Stimulated activated CD4-positive, alpha-beta T cell treated with anti-CD3 and anti-CD28 coated beads, Interleukin-2, amount 100 ng/mL, for 4 hours (primary cell): ENCODE data around the gene CANT1.
"Not testable (repeated sequence)": the region's sequence is repeated elsewhere in the genome, so short reads cannot be mapped to it uniquely, and the experiment has no call there.

Experiments used
- DNase-seq: peaks from one replicate; pipeline ENCODE4 v3.0.0-alpha.2; 2020; ENCODE audit warnings: low read depth

The CANT1 gene

GRCh38 chr17:78976907-78977680 lies 32.5 kb downstream of the CANT1 start:
- no peak for DNase-seq

- no peak for DNase-seq
Observed at GRCh38 chr17:78974635-78975591, 34.7 kb downstream of the CANT1 start.

GRCh38 chr17:78973792-78974520 lies 35.6 kb downstream of the CANT1 start:
- no peak for DNase-seq

- no peak for DNase-seq
Observed at GRCh38 chr17:78973196-78973595, 36.4 kb downstream of the CANT1 start.

GRCh38 chr17:78972507-78973105 lies 37.0 kb downstream of the CANT1 start:
- DNase-seq = no peak

GRCh38 chr17:78971756-78972506 lies 37.6 kb downstream of the CANT1 start:
- no peak for DNase-seq

GRCh38 chr17:78970834-78971755 lies 38.5 kb downstream of the CANT1 start:
- peak; percentile 57 for DNase-seq

- no peak for DNase-seq
Observed at GRCh38 chr17:78969865-78970264, 39.7 kb downstream of the CANT1 start.

GRCh38 chr17:78967782-78968362 lies 41.7 kb downstream of the CANT1 start:
- no peak for DNase-seq

GRCh38 chr17:78966910-78967600 lies 42.5 kb downstream of the CANT1 start:
- DNase-seq = no peak

GRCh38 chr17:78966123-78966813 lies 43.3 kb downstream of the CANT1 start:
- DNase-seq = no peak

- no peak for DNase-seq
Observed at GRCh38 chr17:78965491-78965924, 44.1 kb downstream of the CANT1 start.

GRCh38 chr17:78963378-78963777 lies 46.2 kb downstream of the CANT1 start:
- DNase-seq = no peak

GRCh38 chr17:78962984-78963348 lies 46.6 kb downstream of the CANT1 start:
- not testable (repeated sequence) for DNase-seq

GRCh38 chr17:78962345-78962983 lies 47.1 kb downstream of the CANT1 start:
- no peak for DNase-seq

GRCh38 chr17:78961571-78961970 lies 48.0 kb downstream of the CANT1 start:
- DNase-seq = no peak

- no peak for DNase-seq
Observed at GRCh38 chr17:78960928-78961327, 48.6 kb downstream of the CANT1 start.

- DNase-seq = no peak
Observed at GRCh38 chr17:78959803-78960202, 49.8 kb downstream of the CANT1 start.
